HG03066 (cell line): ENCODE results near the gene KLHL36.
"Not testable (repeated sequence)": the region's sequence is repeated elsewhere in the genome, so short reads cannot be mapped to it uniquely, and the experiment has no call there.

Experiments used
- ATAC-seq: cut with Tn5 transposase; IDR thresholded peaks from one replicate; pipeline ENCODE4 v1.9.1; 2021; ENCODE audit warnings: low read depth; ENCODE audit not compliant: unreplicated experiment

KLHL36 gene

GRCh38 chr16:84667600-84668309 is 19.4 kb downstream of the KLHL36 start:
- ATAC-seq = no peak

GRCh38 chr16:84670063-84670462 is 21.8 kb downstream of the KLHL36 start:
- no peak for ATAC-seq

- ATAC-seq = no peak
Measured at GRCh38 chr16:84672276-84673202, 24.2 kb downstream of the KLHL36 start.

GRCh38 chr16:84673203-84673535 is 24.9 kb downstream of the KLHL36 start:
- ATAC-seq = no peak

GRCh38 chr16:84673561-84673960 is 25.2 kb downstream of the KLHL36 start:
- no peak for ATAC-seq

GRCh38 chr16:84675423-84675822 is 27.1 kb downstream of the KLHL36 start:
- no peak for ATAC-seq

GRCh38 chr16:84675884-84676283 is 27.6 kb downstream of the KLHL36 start:
- ATAC-seq = no peak

GRCh38 chr16:84677017-84677803 is 28.9 kb downstream of the KLHL36 start:
- no peak for ATAC-seq

- ATAC-seq = no peak
Measured at GRCh38 chr16:84677849-84678248, 29.5 kb downstream of the KLHL36 start.

- no peak for ATAC-seq
Measured at GRCh38 chr16:84678541-84678940, 30.2 kb downstream of the KLHL36 start.

GRCh38 chr16:84680165-84680842 is 32.0 kb downstream of the KLHL36 start:
- ATAC-seq = no peak

- no peak for ATAC-seq
Measured at GRCh38 chr16:84680843-84681629, 32.7 kb downstream of the KLHL36 start.

GRCh38 chr16:84683691-84684591 is 35.6 kb downstream of the KLHL36 start:
- no peak for ATAC-seq

GRCh38 chr16:84684592-84684965 is 36.3 kb downstream of the KLHL36 start:
- no peak for ATAC-seq

GRCh38 chr16:84685210-84685609 is 36.9 kb downstream of the KLHL36 start:
- no peak for ATAC-seq

GRCh38 chr16:84686707-84687298 is 38.5 kb downstream of the KLHL36 start:
- no peak for ATAC-seq

GRCh38 chr16:84687715-84688114 is 39.4 kb downstream of the KLHL36 start:
- no peak for ATAC-seq

GRCh38 chr16:84688163-84688562 is 39.9 kb downstream of the KLHL36 start:
- not testable (repeated sequence) for ATAC-seq
